SJSA1 (cell line): Measurements from ENCODE around the gene PLK4. TPM values are rescaled to one million over a fixed set of nuclear protein-coding genes. Genes with fewer than 3 reads are reported as not detected.
"Not testable (repeated sequence)": the region's sequence is repeated elsewhere in the genome, so short reads cannot be mapped to it uniquely, and the experiment has no call there.

Experiments used
- DNase-seq, 2 experiments: peaks; one replicate each; pipeline ENCODE4 v3.0.0-alpha.2; 2015 to 2020; ENCODE audit warnings: low spot score in 2 of 2, low read depth in 1 of 2
- H3K27ac ChIP-seq: fragments of 250-450 bp; sonication (Bioruptor Pico); 2 replicates; pipeline ENCODE4 v1.5.1; 2020; ENCODE audit warnings: mild to moderate bottlenecking, moderate library complexity
- H3K27me3 ChIP-seq: fragments of 250-450 bp; sonication (Bioruptor Pico); replicated peaks from 2 replicates; pipeline ENCODE4 v1.5.1; 2020; ENCODE audit warnings: mild to moderate bottlenecking, moderate library complexity
- H3K36me3 ChIP-seq: fragments of 250-450 bp; sonication (Bioruptor Pico); 2 replicates; pipeline ENCODE4 v1.5.1; 2020; ENCODE audit warnings: mild to moderate bottlenecking
- H3K4me1 ChIP-seq: fragments of 250-450 bp; sonication (Bioruptor Pico); replicated peaks from 2 replicates; pipeline ENCODE4 v1.6.1; 2021; ENCODE audit warnings: mild to moderate bottlenecking
- H3K4me3 ChIP-seq: fragments of 250-450 bp; sonication (Bioruptor Pico); 2 replicates; pipeline ENCODE4 v1.5.1; 2020; ENCODE audit warnings: mild to moderate bottlenecking
- H3K9me3 ChIP-seq: fragments of 250-450 bp; sonication (Bioruptor Pico); replicated peaks from 2 replicates; pipeline ENCODE4 v1.5.1; 2020; ENCODE audit warnings: mild to moderate bottlenecking
- total RNA-seq: library from RNA; depleted of rRNA; stranded (reverse); fragments of >200 nt; shearing (Covaris generic); gene quantifications from 2 replicates; pipeline ENCODE4 v1.2.3, GENCODE V29; 2014; rRNA removed

The PLK4 gene
- total RNA-seq, 1 experiment from 2014 or later = 39.9 TPM

- Histone ChIP-seq H3K27ac (no peak overlapping the region), H3K36me3 (peaks cover 14% of the 10 kb centered on the region), H3K27me3 (no peaks in the 10 kb centered on the region), H3K4me3 (no peak overlapping the region), H3K9me3 (no peaks in the 10 kb centered on the region), H3K4me1 (no peaks in the 10 kb centered on the region)
- no peak for DNase-seq
Measured at GRCh38 chr4:127930175-127930574, 49.5 kb downstream of the PLK4 start.

- not testable (repeated sequence) for H3K4me3 ChIP-seq, H3K4me1 ChIP-seq, H3K9me3 ChIP-seq, H3K36me3 ChIP-seq, DNase-seq, H3K27me3 ChIP-seq, H3K27ac ChIP-seq
Measured at GRCh38 chr4:127931836-127932235, 51.1 kb downstream of the PLK4 start.

GRCh38 chr4:127936974-127937373, 56.3 kb downstream of the PLK4 start:
- H3K4me1 ChIP-seq = no peaks in the 10 kb centered on the region
- DNase-seq = peak in 1 of 2 experiments; percentile 7
- no peak overlapping the region for H3K4me3 ChIP-seq
- no peaks in the 10 kb centered on the region for H3K36me3 ChIP-seq
- no peaks in the 10 kb centered on the region for H3K27me3 ChIP-seq
- H3K27ac ChIP-seq = no peak overlapping the region
- no peaks in the 10 kb centered on the region for H3K9me3 ChIP-seq

Other genes starting within 250 kb of the PLK4 start
- 2.2 and 4.4 TPM in 2 replicates for gene INTU, start 247.9 kb upstream of the PLK4 start, total RNA-seq
- gene SLC25A31, start 150.5 kb upstream of the PLK4 start, total RNA-seq = not detected in 2 replicates
- gene HSPA4L, start 98.6 kb upstream of the PLK4 start, total RNA-seq = 3.7 and 5.7 TPM in 2 replicates
- 23.6 and 40.6 TPM in 2 replicates for gene MFSD8, start 84.3 kb downstream of the PLK4 start, total RNA-seq
- gene ABHD18, start 84.5 kb downstream of the PLK4 start, total RNA-seq = 6.9 and 7.1 TPM in 2 replicates
- gene LARP1B, start 180.4 kb downstream of the PLK4 start, total RNA-seq = 38.4 and 42.5 TPM in 2 replicates